Measurements from ENCODE around the gene ZNF429.
"Not testable (repeated sequence)": the region's sequence is repeated elsewhere in the genome, so short reads cannot be mapped to it uniquely, and the experiment has no call there.

The ZNF429 gene

GRCh38 chr19:21513651-21514050, 8.2 kb downstream of the ZNF429 start:
- no peak for DNase-seq (ENCODE audit: low spot score)

GRCh38 chr19:21519488-21519887, 14.1 kb downstream of the ZNF429 start:
- no peak for DNase-seq (ENCODE audit: low spot score)

- no peak for DNase-seq (ENCODE audit: low spot score)
These were observed 27.5 kb downstream of the ZNF429 start for GRCh38 chr19:21532904-21533303.

GRCh38 chr19:21536741-21537290, 31.4 kb downstream of the ZNF429 start:
- DNase-seq (ENCODE audit: low spot score): not testable (repeated sequence)

GRCh38 chr19:21559444-21559843, 54.0 kb downstream of the ZNF429 start:
- no peak for DNase-seq (ENCODE audit: low spot score)

GRCh38 chr19:21564406-21564805, 59.0 kb downstream of the ZNF429 start:
- no peak for DNase-seq (ENCODE audit: low spot score)

GRCh38 chr19:21566073-21566472, 60.7 kb downstream of the ZNF429 start:
- DNase-seq (ENCODE audit: low spot score): no peak

GRCh38 chr19:21567806-21568205, 62.4 kb downstream of the ZNF429 start:
- DNase-seq (ENCODE audit: low spot score): not testable (repeated sequence)

GRCh38 chr19:21568816-21569493, 63.6 kb downstream of the ZNF429 start:
- DNase-seq (ENCODE audit: low spot score): peak; percentile 90

- DNase-seq (ENCODE audit: low spot score): no peak
These were observed 64.1 kb downstream of the ZNF429 start for GRCh38 chr19:21569494-21569865.

- DNase-seq (ENCODE audit: low spot score): no peak
These were observed 65.9 kb downstream of the ZNF429 start for GRCh38 chr19:21571316-21571715.

GRCh38 chr19:21574607-21575006, 69.2 kb downstream of the ZNF429 start:
- no peak for DNase-seq (ENCODE audit: low spot score)

- DNase-seq (ENCODE audit: low spot score): no peak
These were observed 71.1 kb downstream of the ZNF429 start for GRCh38 chr19:21576481-21576880.

GRCh38 chr19:21580101-21580500, 74.7 kb downstream of the ZNF429 start:
- no peak for DNase-seq (ENCODE audit: low spot score)

- no peak for DNase-seq (ENCODE audit: low spot score)
These were observed 75.4 kb downstream of the ZNF429 start for GRCh38 chr19:21580818-21581217.

- DNase-seq (ENCODE audit: low spot score): no peak
These were observed 76.3 kb downstream of the ZNF429 start for GRCh38 chr19:21581646-21582240.

- DNase-seq (ENCODE audit: low spot score): no peak
These were observed 79.1 kb downstream of the ZNF429 start for GRCh38 chr19:21584537-21584936.

- DNase-seq (ENCODE audit: low spot score): no peak
These were observed 80.0 kb downstream of the ZNF429 start for GRCh38 chr19:21585281-21585890.

- DNase-seq (ENCODE audit: low spot score): no peak
These were observed 81.1 kb downstream of the ZNF429 start for GRCh38 chr19:21586311-21587116.

GRCh38 chr19:21587117-21587461, 81.7 kb downstream of the ZNF429 start:
- no peak for DNase-seq (ENCODE audit: low spot score)

GRCh38 chr19:21587549-21587948, 82.1 kb downstream of the ZNF429 start:
- DNase-seq (ENCODE audit: low spot score): no peak

GRCh38 chr19:21588065-21588601, 82.7 kb downstream of the ZNF429 start:
- DNase-seq (ENCODE audit: low spot score): no peak

All from globus pallidus (tissue), 1 donor.